GM19035 (cell line): Measurements from ENCODE around the gene C1orf141.
"Not testable (repeated sequence)": the region's sequence is repeated elsewhere in the genome, so short reads cannot be mapped to it uniquely, and the experiment has no call there.

Experiments
- ATAC-seq: cut with Tn5 transposase; IDR thresholded peaks from one replicate; pipeline ENCODE4 v1.9.1; 2021; ENCODE audit not compliant: unreplicated experiment

The C1orf141 gene

DNA sequence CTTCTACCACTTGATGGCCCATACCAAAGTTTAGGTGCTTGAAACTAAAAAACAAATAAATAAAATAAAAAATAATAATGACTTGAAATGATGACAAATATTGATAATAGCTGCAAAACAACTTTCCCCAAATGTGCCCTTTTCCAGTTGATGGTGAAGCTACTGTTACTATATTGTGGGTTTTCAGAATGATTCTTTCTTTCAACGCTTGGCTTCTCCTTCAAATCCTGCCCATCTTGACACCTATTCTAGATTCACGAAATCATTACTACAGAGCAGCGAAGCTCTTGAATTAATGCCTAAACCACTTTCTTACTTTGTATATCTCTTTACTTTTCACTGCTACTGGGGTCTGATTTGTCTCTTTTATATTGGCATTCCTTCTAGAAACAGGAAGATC is 9.2 kb upstream of the C1orf141 start:
- ATAC-seq: no peak

DNA sequence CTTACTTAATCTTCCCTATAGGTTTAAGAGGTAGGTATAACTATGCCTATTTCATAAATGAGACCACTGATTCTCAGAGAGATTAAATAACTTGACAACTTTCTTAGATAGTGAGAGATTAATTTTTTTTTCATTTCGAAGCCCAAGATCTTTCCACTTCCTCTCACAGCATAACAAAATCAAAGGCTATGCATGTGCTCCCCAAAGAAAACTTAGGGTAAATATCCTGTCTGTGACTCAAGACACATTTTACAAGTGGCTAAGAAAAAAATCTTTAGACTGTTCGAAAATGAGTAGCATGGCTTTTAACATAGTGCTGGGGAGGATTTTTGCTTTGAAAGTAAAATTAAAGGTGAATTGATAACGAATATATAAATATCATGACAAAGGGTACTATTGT is 8.2 kb upstream of the C1orf141 start:
- ATAC-seq: no peak

DNA sequence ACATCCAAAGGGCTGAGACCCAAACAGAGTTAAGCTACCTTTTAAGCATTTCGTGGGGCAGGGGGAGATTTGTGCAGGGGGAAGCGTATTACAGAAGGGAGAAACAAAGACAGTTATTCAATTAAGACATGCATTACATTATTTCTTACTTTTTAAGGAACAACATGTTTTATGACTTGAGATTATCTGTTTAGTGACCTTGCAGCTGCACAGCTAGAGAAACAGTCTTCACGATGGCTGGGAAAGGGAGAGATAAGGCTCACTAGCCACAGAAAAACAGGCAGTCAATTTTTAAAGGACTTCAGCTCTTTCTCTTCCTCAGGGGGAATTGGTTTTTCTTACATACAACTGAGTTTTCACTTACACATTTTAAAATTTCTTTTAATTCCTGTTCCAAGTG is 7.1 kb upstream of the C1orf141 start:
- ATAC-seq: not testable (repeated sequence)

DNA sequence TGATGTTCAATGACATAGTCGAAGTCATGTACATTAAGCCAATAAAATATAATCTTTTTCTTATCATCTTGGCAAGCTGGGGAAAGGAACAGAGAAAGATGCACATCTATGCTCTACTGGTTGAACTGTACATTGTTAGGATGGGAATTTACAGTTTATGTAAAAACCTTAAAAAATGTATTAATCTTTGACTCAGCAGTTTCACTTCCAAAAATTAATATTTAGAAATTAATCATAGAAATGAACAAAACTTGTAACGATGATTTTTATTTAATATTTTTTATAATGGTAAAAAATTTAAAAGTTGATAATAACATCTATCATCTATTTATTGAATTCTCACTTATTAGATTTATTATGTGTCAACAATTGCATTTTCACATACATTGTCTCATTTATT is 5.7 kb upstream of the C1orf141 start:
- no peak for ATAC-seq

DNA sequence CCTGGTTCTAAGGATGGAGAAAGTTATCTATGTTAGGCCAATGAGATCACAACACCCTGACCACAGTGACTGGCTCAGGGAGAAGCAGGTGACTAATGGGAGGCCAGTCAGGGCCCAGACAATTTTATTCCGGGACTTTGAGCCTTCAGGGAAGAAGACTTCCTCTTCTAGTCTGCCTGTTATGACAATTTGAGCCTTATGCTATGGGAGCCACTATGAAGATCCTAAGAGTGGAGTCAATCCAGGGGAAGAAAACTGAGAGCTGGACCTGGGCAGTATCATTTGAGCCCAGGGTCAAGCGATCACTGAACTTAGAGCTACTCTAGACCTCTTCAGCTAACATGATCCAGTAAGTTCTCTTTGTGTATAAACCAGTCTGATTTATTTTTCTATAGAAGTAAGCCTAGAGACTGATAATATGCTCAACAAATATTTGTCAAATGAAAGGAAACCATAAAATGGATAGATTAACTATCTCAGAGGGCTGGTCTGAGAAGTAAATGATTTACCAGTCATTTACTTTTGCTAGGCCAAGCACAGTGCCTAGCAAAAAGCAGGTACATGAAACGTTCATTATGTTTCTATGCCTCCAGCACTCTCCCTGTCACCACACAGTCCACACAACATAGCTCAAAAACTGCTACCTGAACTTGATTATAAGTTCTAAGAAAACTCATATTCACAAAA is 4.2 kb upstream of the C1orf141 start:
- no peak for ATAC-seq

DNA sequence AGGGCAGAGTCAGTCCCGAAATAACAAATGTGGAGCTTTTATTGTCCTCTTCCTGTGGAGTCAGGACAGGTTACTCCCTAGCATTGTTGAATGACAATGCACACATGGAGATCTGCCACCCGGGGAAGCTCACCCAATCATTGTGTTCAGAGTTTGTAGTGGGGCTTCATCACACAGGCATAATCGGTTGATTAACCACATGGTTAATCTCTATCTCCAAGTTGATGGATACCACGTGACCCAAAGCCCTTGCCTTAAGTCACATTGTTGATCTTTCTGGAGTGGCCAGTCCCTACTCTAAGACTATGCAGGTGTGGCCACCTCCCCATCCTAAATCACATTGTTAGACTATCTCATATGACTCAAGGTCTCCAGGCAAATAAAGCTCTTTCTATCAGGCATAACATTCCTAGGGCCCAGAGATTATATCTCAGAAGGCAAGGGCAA is 2.6 kb upstream of the C1orf141 start:
- no peak for ATAC-seq

DNA sequence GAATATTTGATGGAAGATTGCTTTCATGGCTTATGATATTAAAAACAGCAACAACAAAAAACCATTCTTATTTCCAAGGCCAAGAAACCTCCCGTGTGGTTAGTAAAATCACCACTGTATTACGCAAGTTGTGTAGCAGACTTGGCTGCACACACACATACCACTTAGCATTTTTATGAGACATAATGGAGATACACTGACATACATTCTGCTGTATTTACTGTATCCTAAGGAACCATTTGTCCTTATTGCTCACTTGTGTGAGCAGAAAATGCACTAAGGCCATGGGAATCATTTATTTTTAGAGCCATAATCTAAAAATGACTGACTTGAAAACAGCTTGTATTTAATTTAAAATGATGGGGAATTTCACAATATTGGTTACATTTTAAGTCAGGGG is 584 bp upstream of the C1orf141 start:
- ATAC-seq: no peak

DNA sequence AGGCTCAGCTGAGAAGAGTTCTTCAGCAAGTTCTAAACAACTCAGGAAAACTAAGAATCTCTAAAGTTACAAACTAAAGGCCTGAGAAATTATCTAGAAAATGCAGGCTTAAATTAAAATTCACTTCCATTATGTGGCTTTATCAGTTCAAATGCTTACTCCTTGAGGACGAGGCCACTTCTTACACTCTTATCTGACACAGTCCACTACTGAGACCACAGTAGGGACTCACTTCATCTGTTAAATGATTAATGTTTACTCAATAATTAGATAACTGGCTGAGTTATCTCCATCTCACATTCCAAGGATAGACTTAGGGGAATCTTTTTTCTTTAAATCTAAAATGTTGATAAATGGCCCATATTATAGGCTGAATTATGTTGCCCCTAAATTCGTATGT is 1.6 kb downstream of the C1orf141 start:
- ATAC-seq: no peak

DNA sequence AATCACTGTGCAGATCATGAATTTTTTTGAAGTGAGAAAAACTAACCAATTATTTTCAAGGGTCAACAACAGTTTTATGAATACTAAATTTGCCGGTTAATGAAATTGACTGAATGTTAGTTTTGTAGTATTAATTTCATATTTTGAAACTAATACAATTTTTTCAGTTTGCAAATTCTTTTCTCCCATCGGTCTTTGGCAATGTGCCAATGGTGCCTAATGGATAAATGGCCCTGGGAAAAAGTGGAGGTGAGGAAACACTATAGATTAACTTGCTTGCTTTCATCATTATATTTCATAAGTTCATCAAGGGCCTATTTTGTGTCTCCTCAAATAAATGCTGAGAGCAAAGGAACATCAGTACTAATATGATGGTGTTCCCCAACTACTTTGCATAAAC is 4.1 kb downstream of the C1orf141 start:
- ATAC-seq: no peak

DNA sequence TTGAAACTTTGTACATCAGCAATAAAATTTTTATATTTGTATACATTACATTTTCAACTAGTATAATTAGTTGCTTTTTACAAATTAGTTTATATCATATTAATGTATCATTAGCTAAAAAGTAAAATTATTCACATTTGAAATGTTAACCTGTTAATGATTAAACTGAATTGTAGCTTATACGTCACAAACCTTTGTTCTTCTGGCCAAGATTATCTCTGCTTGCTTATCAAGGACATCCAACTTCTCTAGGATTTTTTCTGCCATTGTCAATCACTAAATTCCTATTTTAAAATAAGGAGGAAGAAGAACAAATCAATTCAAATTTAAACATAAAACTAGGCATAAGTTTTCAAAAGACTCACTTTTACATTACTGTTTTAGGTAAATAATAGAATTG is 7.8 kb downstream of the C1orf141 start:
- ATAC-seq: no peak

DNA sequence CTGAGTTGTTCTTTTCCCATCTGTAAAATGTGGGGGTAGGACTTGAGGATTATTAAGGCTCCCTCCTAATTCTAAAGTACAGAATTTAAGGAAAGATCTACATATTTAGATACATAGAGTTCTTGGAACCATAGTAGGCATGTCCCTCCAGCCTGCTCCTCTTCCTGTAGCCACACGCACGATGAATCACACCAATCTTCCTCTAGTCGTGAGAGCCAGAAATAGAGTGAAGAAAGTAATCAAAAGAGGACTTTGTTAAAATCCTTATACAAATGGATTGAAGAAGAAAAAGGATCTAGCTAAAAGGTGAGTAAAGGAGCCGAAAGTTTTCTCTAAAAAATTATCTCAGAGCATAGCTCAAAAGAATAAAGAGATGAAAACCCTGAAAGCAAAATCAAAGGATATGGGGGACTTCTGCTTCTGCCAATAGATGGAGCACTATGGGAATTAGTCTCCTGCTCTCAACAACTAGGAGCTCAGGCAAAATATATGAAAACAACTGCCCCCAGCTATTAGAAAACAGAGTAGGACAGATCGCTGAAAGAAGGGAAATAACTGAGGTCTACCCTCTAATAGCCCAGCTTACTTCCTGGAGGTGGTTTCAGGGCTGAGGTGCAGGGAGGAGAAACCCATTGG is 8.5 kb downstream of the C1orf141 start:
- ATAC-seq: no peak

DNA sequence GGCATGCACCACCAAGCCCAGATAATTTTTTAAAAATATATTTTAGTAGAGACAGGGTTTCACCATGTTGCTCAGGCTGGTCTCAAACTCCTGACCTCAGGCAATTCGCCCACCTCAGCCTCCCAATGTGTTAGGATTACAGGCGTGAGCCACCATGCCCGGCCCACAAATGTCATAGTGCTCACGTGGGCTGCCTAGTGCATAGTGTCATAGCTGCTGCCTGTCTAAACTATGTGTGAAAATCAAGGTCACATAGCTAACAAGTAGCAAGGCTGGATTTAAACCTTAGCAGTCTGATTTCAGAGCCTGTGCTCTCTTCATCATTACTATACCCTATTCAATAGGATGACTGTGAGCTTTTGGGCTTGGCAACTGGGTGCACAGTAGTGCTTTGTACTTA is 10.3 kb downstream of the C1orf141 start:
- no peak for ATAC-seq

DNA sequence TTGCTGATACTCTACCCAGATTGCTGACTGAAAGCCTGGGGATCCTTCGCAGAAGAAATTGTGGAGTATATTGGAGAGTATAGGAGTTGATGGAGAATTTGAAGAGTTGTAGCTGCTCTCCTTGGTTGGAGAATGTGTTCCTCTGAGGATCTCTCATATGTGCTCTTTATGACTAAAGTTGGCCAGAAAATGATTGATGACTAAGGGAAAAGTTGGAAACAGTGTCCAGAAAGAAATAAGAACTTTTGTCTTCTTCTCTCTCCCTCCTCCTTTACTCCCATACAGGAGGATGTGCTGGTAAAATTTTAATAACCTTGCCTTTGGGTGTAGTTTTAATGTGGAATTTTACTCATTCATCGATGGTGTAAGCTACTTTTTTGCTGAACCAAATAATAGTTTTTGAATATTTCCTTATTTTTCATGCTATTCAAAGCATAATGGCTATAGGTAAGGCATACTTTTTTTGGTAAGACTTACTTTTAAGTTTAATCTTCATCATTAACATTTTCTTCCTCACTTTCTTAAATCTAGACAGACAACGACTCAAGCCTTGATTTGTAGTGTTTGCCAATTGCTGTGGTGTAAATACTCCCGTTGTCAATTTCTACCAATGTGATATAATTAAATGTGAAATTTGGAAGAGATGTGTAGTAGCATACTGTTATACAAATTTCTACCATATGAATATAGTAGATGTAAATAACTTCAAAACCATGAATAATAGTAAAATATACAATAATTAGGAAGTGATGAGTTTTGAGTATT is 13.7 kb downstream of the C1orf141 start:
- ATAC-seq: no peak

DNA sequence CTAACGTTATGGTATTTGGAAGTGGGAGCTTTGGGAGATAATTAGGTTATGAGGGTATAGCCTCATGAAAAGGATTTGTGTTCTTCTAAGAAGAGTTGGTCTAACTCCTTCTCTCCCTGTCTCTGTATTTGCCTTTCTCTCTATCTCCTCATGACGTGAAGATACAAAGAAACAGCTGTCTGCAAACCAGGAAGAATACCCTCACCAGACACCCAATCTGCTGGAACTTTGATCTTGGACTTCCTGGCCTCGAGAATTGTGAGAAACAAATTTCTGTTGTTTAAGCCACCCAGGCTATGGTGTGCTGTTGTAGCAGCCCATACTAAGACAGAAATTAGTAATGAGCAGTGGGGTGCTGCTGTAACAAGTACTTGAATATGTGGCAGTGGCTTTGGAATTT is 16.1 kb downstream of the C1orf141 start:
- ATAC-seq: no peak

DNA sequence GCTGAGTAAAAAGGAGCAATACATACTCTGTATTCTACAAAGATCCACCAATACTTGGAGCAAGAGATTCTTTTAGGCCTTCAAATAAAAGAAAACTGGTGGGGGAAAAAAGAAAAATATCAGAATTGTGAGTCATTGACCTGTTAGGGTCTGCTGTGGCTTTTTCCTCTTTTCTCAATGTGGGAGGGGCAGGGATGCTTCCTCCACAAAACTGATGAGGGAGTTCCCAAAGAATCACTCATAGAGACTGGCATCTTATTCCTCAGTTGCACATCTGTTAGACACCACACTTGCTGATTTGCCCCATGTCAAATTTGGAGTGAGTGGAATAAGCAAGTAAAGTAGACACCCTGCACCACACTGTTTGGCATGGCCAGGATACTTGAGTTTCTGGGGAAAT is 16.6 kb downstream of the C1orf141 start:
- ATAC-seq: no peak

DNA sequence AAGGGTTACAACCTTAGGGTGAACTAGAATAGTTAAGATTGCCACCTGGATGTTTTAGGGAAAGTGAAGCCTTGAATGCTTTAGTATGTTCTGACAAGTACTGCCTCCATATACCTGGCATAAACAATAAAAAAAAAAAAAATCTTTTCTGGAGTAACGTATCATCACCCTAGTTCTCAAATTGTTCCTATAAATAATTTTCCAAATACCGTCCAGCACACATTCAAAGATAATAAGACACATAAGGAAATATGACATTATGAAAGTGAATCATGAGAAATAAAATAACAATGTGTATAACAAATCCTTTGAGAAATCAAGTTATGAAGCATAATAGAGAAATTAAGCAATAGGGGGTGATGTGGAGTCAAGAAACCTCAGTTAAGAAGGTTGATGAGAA is 20.6 kb downstream of the C1orf141 start:
- ATAC-seq: no peak

DNA sequence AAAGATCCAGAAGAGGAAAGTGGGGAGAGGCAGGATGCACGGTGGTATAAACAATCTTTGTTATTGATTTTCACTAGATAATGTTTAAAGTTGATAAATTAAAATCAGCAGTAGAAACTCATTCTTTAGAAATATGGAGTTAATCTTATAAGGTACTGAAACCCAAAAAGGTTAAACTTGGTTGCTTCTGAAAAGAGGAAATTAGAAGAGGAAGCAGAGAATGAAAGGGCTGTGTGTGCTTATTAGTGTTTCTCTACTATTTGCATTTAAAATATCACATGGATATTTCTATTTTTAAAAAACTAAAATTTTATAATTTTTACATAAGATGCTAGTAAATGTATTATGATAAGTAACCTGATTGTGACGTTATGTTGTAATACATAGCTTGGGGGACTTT is 24.4 kb downstream of the C1orf141 start:
- ATAC-seq: no peak

DNA sequence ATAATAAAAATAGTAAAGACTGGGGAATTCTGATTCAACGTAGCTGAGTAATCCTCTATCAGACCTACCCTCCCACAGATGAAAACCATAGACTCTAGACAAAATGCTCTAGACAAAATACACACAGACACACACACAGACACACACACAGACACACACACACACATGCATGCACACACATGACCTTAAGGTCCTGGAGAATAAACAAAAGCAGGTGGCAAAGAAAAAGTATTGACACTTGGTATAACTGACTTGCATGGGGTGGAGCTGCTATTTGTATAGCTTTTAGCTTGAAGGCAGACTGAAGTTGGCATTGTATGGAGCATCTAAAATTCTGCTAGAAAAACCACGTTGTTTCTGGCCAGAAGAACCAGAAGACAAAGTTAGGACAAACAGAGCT is 29.3 kb downstream of the C1orf141 start:
- ATAC-seq: no peak

DNA sequence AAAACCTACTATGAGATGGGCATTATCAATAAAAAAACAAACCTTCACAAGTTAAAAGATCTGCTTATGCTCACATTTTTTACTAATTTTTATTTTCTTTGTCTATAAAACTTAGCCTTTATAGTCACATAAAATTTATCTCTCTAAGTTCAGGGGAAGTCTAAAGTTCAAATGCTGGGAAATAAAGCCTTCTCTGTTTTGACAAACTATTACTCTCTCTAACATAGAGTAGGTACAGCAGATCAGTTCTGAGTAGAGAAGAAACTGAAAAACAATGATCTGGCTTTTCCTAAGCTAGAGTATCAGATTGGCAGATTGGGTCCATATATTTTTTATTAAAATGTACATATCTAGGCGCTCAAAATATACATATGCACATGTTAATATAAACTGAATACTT is 31.2 kb downstream of the C1orf141 start:
- ATAC-seq: no peak

DNA sequence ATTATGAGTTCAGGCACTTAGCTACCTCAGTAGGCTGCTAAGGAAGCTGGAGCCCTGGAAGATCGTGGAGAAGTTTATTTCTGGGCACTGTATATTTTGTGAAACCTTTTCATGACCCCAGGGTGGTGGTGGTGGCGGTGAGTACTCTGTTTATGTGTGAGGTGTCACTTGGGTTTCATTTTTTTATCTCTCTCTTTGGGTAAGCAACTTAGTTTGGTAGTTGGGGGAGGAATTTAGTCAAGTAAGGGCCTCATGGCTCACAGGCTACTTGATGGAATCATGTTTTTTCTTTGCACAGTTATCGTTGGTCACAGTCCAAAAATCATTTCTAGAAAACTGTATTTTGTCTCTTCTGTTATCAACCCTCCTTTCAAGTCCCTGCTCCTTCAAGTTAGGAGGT is 33.9 kb downstream of the C1orf141 start:
- ATAC-seq: no peak

DNA sequence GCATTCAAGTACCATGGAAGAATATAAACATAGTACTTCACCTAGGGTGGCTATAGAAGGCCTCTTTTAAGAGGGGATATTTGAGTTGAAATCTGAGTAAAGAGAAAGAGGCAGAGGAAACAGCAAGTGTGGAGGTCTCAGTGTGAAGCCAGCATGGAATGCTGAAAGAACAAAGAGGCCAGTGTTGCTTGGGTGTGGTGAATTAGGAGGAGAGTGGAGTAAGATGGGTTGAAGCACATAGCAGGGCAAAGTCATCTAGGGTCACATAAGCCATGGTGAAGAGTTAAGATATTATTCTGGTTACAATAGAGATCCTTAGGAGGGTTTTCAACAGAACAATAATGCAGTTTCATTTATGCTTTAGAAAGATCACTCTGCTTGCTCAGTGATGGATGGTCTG is 37.5 kb downstream of the C1orf141 start:
- ATAC-seq: no peak

DNA sequence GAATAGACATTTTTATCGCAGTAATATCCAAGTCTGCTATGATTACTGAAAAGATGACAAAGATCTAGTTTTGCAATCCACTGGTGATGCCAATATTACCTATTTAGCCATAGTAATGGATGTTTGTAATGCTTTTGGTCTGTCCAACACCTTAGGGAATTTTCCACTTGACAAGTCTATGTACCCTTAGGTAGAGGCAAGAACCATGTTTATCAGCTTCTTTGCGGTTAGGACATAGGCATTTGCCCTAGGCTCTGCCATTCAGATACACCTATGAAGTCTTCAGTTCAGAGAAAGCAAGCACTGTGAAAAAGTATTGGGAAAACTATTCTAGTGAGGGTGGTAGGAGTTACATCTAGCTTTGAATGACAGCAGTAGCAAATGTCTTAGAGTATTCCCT is 40.6 kb downstream of the C1orf141 start:
- no peak for ATAC-seq
